Measurements from ENCODE around the gene ESYT2.

DNA sequence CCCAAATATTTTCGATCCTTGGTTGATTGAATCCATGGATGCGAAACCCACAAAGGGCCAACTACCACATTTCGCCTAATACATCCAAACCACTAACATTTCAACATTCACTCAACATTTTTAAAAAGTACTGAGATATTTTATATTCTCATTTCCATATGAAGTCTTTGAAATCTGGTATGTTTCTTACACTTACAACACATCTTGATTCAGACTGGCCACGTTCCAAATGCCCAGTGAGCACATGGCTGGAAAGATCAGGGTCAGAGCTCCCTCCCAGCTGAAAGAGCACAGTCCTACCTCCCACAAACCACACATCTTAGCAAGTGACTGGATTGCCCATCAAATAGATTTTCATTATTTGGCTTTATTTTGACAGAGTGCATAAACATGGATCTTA, 143.6 kb downstream of the ESYT2 start:
- TF ChIP-seq, protein P1, sequence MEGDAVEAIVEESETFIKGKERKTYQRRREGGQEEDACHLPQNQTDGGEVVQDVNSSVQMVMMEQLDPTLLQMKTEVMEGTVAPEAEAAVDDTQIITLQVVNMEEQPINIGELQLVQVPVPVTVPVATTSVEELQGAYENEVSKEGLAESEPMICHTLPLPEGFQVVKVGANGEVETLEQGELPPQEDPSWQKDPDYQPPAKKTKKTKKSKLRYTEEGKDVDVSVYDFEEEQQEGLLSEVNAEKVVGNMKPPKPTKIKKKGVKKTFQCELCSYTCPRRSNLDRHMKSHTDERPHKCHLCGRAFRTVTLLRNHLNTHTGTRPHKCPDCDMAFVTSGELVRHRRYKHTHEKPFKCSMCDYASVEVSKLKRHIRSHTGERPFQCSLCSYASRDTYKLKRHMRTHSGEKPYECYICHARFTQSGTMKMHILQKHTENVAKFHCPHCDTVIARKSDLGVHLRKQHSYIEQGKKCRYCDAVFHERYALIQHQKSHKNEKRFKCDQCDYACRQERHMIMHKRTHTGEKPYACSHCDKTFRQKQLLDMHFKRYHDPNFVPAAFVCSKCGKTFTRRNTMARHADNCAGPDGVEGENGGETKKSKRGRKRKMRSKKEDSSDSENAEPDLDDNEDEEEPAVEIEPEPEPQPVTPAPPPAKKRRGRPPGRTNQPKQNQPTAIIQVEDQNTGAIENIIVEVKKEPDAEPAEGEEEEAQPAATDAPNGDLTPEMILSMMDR (IDR thresholded peaks at IDR 0.05) = no peak
- no peak for TF ChIP-seq RAD21 (IDR thresholded peaks at IDR 0.05; ENCODE audit: low read length)
- TF ChIP-seq EZH2phosphoT487 (IDR thresholded peaks at IDR 0.05; ENCODE audit: borderline replicate concordance, low read depth) = no peak
- TF ChIP-seq, protein P2, sequence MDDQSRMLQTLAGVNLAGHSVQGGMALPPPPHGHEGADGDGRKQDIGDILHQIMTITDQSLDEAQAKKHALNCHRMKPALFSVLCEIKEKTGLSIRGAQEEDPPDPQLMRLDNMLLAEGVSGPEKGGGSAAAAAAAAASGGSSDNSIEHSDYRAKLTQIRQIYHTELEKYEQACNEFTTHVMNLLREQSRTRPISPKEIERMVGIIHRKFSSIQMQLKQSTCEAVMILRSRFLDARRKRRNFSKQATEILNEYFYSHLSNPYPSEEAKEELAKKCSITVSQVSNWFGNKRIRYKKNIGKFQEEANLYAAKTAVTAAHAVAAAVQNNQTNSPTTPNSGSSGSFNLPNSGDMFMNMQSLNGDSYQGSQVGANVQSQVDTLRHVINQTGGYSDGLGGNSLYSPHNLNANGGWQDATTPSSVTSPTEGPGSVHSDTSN (IDR thresholded peaks at IDR 0.05) = no peak
- no peak for TF ChIP-seq GABPA (IDR thresholded peaks at IDR 0.05; ENCODE audit: low read depth)
- TF ChIP-seq, protein P3, sequence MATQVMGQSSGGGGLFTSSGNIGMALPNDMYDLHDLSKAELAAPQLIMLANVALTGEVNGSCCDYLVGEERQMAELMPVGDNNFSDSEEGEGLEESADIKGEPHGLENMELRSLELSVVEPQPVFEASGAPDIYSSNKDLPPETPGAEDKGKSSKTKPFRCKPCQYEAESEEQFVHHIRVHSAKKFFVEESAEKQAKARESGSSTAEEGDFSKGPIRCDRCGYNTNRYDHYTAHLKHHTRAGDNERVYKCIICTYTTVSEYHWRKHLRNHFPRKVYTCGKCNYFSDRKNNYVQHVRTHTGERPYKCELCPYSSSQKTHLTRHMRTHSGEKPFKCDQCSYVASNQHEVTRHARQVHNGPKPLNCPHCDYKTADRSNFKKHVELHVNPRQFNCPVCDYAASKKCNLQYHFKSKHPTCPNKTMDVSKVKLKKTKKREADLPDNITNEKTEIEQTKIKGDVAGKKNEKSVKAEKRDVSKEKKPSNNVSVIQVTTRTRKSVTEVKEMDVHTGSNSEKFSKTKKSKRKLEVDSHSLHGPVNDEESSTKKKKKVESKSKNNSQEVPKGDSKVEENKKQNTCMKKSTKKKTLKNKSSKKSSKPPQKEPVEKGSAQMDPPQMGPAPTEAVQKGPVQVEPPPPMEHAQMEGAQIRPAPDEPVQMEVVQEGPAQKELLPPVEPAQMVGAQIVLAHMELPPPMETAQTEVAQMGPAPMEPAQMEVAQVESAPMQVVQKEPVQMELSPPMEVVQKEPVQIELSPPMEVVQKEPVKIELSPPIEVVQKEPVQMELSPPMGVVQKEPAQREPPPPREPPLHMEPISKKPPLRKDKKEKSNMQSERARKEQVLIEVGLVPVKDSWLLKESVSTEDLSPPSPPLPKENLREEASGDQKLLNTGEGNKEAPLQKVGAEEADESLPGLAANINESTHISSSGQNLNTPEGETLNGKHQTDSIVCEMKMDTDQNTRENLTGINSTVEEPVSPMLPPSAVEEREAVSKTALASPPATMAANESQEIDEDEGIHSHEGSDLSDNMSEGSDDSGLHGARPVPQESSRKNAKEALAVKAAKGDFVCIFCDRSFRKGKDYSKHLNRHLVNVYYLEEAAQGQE (IDR thresholded peaks at IDR 0.05; ENCODE audit: low read depth, low read length) = no peak
- TF ChIP-seq POLR2AphosphoS5 (IDR thresholded peaks at IDR 0.05; ENCODE audit: low read depth, low read length) = no peak
- no peak for TF ChIP-seq GATA2 (CRISPR knock-in tag; IDR thresholded peaks at IDR 0.05)
- TF ChIP-seq TAF1 (IDR thresholded peaks at IDR 0.05; ENCODE audit: borderline replicate concordance, low read depth, low read length) = no peak
- TF ChIP-seq YY1 (IDR thresholded peaks at IDR 0.05; ENCODE audit: low read depth) = no peak
- no peak for TF ChIP-seq MEF2A (IDR thresholded peaks at IDR 0.05; ENCODE audit: borderline replicate concordance, low read depth)
- TF ChIP-seq ELF1 (IDR thresholded peaks at IDR 0.05) = no peak
- no peak for TF ChIP-seq FOXJ3 (CRISPR knock-in tag; IDR thresholded peaks at IDR 0.05)
- no peak for TF ChIP-seq MXI1 (IDR thresholded peaks at IDR 0.05; ENCODE audit: low read depth, low read length)

All from SK-N-SH (cell line).